OCI-LY7 (cell line): Measurements from ENCODE around the gene COMMD8.

ENCODE experiments used
- EZH2phosphoT487 ChIP-seq: fragments of 200-600 bp; sonication (generic); IDR thresholded peaks from 2 replicates; pipeline ENCODE4 v1.6.1; 2018; ENCODE audit warnings: low read depth, borderline replicate concordance, mild to moderate bottlenecking, mixed run types, antibody characterized with exemption, low read length, moderate library complexity, mixed read lengths
- TF ChIP-seq, protein P1 (sequence below): fragments of 200-600 bp; sonication (generic); conservative IDR thresholded peaks from 2 replicates; pipeline ENCODE4 v1.5.1; 2014; ENCODE audit warnings: mild to moderate bottlenecking, antibody characterized with exemption, low read length, moderate library complexity, mixed read lengths

DNA sequence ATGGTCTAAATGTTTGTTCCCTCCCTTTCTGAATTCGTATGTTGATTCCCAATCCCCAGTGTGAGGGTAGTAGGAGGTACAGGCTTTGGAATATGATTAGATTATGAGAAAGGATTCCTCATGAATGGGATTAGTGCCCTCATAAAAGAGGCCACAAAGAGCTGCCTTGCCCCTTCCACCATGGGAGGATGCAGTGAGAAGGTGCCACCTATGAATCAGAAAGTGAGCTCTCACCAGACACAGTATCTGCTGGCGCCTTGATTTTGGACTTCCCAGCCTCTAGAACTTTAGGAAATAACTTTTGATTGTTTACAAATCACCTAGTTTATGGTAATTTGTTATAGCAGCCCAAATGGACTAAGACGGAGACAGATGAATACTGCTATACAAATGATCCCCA, 25.2 kb upstream of the COMMD8 start:
- TF ChIP-seq, protein P1, sequence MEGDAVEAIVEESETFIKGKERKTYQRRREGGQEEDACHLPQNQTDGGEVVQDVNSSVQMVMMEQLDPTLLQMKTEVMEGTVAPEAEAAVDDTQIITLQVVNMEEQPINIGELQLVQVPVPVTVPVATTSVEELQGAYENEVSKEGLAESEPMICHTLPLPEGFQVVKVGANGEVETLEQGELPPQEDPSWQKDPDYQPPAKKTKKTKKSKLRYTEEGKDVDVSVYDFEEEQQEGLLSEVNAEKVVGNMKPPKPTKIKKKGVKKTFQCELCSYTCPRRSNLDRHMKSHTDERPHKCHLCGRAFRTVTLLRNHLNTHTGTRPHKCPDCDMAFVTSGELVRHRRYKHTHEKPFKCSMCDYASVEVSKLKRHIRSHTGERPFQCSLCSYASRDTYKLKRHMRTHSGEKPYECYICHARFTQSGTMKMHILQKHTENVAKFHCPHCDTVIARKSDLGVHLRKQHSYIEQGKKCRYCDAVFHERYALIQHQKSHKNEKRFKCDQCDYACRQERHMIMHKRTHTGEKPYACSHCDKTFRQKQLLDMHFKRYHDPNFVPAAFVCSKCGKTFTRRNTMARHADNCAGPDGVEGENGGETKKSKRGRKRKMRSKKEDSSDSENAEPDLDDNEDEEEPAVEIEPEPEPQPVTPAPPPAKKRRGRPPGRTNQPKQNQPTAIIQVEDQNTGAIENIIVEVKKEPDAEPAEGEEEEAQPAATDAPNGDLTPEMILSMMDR, result no peak
- TF ChIP-seq EZH2phosphoT487, result no peak
